ENCODE results near the gene FMC1. TPM values are rescaled to one million over a fixed set of nuclear protein-coding genes. Genes with fewer than 3 reads are reported as not detected.

The FMC1 gene
- polyA plus RNA-seq, 3 donors: 10.3 to 39.4 (median 39.0) TPM

DNA sequence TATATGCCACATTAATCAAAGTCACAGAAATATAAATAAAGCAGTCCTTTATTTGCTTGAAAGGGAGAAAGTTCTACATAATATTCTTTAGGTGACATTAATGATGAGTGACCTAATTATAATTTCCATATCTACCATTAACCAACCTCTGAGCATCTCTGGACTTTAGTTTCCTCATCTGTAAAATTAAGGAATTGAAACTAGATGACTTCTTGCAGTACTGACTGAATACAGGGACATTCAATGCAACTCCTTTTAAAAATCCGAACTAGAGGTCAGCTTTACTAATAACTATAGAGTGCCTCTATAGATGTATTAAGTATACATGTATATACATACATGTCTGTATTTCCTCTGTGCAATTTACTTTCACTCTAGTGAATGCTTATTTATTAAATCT is 3.9 kb downstream of the FMC1 start:
- peaks cover 11% of the 10 kb centered on the region for H3K4me1 Mint-ChIP-seq
- H3K27ac ChIP-seq (ENCODE audit: low read depth in 1 of 2, low read length in 2 of 2): no peak overlapping the region
- H3K36me3 ChIP-seq (replicated peaks in 1 of 2; ENCODE audit: control insufficient read depth in 1 of 2, insufficient read depth in 2 of 2, low read length in 2 of 2): peaks cover 4 to 29% of the 10 kb centered on the region in 2 donors
- H3K9me3 ChIP-seq (replicated peaks in 1 of 2; ENCODE audit: control insufficient read depth in 1 of 2, insufficient read depth in 1 of 2, low read length in 2 of 2): no peaks in the 10 kb centered on the region
- H3K36me3 Mint-ChIP-seq: peaks cover 11 to 30% of the 10 kb centered on the region in 2 donors
- peak; percentile 18 to 59 (median 49) for DNase-seq
- peaks cover 0 to 2% (median under 1%) of the 10 kb centered on the region in 7 donors for H3K9me3 Mint-ChIP-seq
- H3K27ac Mint-ChIP-seq: peak overlapping the region in 4 of 7 donors; percentile 3 to 84 (median 56)
- TF ChIP-seq, protein P1, sequence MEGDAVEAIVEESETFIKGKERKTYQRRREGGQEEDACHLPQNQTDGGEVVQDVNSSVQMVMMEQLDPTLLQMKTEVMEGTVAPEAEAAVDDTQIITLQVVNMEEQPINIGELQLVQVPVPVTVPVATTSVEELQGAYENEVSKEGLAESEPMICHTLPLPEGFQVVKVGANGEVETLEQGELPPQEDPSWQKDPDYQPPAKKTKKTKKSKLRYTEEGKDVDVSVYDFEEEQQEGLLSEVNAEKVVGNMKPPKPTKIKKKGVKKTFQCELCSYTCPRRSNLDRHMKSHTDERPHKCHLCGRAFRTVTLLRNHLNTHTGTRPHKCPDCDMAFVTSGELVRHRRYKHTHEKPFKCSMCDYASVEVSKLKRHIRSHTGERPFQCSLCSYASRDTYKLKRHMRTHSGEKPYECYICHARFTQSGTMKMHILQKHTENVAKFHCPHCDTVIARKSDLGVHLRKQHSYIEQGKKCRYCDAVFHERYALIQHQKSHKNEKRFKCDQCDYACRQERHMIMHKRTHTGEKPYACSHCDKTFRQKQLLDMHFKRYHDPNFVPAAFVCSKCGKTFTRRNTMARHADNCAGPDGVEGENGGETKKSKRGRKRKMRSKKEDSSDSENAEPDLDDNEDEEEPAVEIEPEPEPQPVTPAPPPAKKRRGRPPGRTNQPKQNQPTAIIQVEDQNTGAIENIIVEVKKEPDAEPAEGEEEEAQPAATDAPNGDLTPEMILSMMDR (IDR thresholded peaks at IDR 0.05): no peak
- WGBS (ENCODE audit: insufficient coverage): no CpG with 5 or more reads among the region's 1 CpG
- H4K20me1 ChIP-seq (ENCODE audit: insufficient read depth, low read length): no peaks in the 10 kb centered on the region
- no peak overlapping the region for H3K4me3 ChIP-seq (replicated peaks in 1 of 3; ENCODE audit: low read depth in 2 of 3, low read length in 3 of 3)
- no peak overlapping the region for H3K4me3 Mint-ChIP-seq
- H2AFZ ChIP-seq (ENCODE audit: insufficient read depth, low read depth, low read length, poor library complexity, severe bottlenecking): no peak overlapping the region
- H3K4me2 ChIP-seq (replicated peaks; ENCODE audit: extremely low read depth, low read length, poor library complexity, severe bottlenecking): no peak overlapping the region
- H3K27me3 Mint-ChIP-seq (ENCODE audit: low read depth in 3 of 3): peaks cover 0 to 6% (median 0%) of the 10 kb centered on the region in 3 donors
- no peaks in the 10 kb centered on the region for H3K27me3 ChIP-seq (ENCODE audit: control insufficient read depth in 2 of 2, insufficient read depth in 2 of 2, low read length in 2 of 2)
- intact Hi-C loops (cut with micrococcal nuclease): loop anchor here in 1 of 2 donors (10.0 kb wide), 1 partner anchor 230 kb away; no protein-coding TSS in a partner anchor
- no peak overlapping the region for H3K9ac ChIP-seq (ENCODE audit: insufficient read depth, low read length, poor library complexity, severe bottlenecking)
- H3K4me1 ChIP-seq (ENCODE audit: control insufficient read depth in 1 of 2, insufficient read depth in 2 of 2, low read length in 2 of 2): peaks cover 13 to 19% of the 10 kb centered on the region in 2 donors
- H3K79me2 ChIP-seq (ENCODE audit: insufficient read depth, low read length): peaks cover 32% of the 10 kb centered on the region

DNA sequence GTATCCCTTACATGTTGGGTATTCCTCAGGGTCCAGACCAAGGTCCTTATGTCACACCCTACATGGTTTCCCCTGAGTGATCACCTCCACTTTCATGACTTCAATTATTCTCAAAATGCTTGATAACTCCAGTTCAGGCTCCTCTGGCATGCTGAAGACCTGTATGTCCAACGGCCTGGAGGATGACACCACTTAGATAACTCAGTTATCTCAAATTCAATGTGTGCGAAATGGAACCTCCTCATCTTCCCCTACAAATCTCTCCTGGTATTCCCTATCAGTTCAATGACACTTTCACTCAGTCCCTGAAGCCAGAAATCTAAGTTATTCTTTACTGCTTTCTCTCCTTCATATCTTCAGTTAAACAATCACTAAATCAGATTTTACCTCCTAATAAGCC is 9.9 kb downstream of the FMC1 start:
- H3K4me3 Mint-ChIP-seq: no peak overlapping the region
- 96% methylated on average over 2 of the region's 2 CpGs for WGBS (ENCODE audit: insufficient coverage)
- Histone ChIP-seq H3K27ac (ENCODE audit: low read depth in 1 of 2, low read length in 2 of 2) (no peak overlapping the region), H3K36me3 (replicated peaks in 1 of 2; ENCODE audit: control insufficient read depth in 1 of 2, insufficient read depth in 2 of 2, low read length in 2 of 2) (peaks cover 4 to 37% of the 10 kb centered on the region in 2 donors), H2AFZ (ENCODE audit: insufficient read depth, low read depth, low read length, poor library complexity, severe bottlenecking) (no peak overlapping the region), H3K79me2 (ENCODE audit: insufficient read depth, low read length) (peaks cover 20% of the 10 kb centered on the region), H4K20me1 (ENCODE audit: insufficient read depth, low read length) (no peaks in the 10 kb centered on the region), H3K27me3 (ENCODE audit: control insufficient read depth in 2 of 2, insufficient read depth in 2 of 2, low read length in 2 of 2) (no peaks in the 10 kb centered on the region), H3K9me3 (replicated peaks in 1 of 2; ENCODE audit: control insufficient read depth in 1 of 2, insufficient read depth in 1 of 2, low read length in 2 of 2) (no peaks in the 10 kb centered on the region), H3K9ac (ENCODE audit: insufficient read depth, low read length, poor library complexity, severe bottlenecking) (no peak overlapping the region), H3K4me2 (replicated peaks; ENCODE audit: extremely low read depth, low read length, poor library complexity, severe bottlenecking) (no peak overlapping the region), H3K4me3 (replicated peaks in 1 of 3; ENCODE audit: low read depth in 2 of 3, low read length in 3 of 3) (no peak overlapping the region), H3K4me1 (ENCODE audit: control insufficient read depth in 1 of 2, insufficient read depth in 2 of 2, low read length in 2 of 2) (peaks cover 14 to 15% of the 10 kb centered on the region in 2 donors)
- H3K36me3 Mint-ChIP-seq: peaks cover 25 to 44% of the 10 kb centered on the region in 2 donors
- DNase-seq: no peak
- no peaks in the 10 kb centered on the region for H3K27me3 Mint-ChIP-seq (ENCODE audit: low read depth in 3 of 3)
- H3K4me1 Mint-ChIP-seq: peaks cover 16% of the 10 kb centered on the region
- peak overlapping the region in 1 of 7 donors; percentile 59 for H3K27ac Mint-ChIP-seq
- TF ChIP-seq, protein P1 (IDR thresholded peaks at IDR 0.05): no peak
- no peaks in the 10 kb centered on the region for H3K9me3 Mint-ChIP-seq
- intact Hi-C loops (cut with micrococcal nuclease): no loop called here

All from CD14-positive monocyte (primary cell).